Activated T-helper 2 cell treated with anti-CD3 and anti-CD28 coated beads, Interferon-gamma antibody, Interleukin-2, Interleukin-4, amounts not matched to agents 10 μg/mL and 5 μg/mL and 100 μg/mL, durations not matched to agents 14 hours and 24 hours and 36 hours (primary cell): ENCODE results near the gene CRHBP. TPM values are rescaled to one million over a fixed set of nuclear protein-coding genes. Genes with fewer than 3 reads are reported as not detected.
"Not testable (repeated sequence)": the region's sequence is repeated elsewhere in the genome, so short reads cannot be mapped to it uniquely, and the experiment has no call there.

Experiments used
- DNase-seq: peaks from one replicate; pipeline ENCODE4 v3.0.0; 2021; ENCODE audit warnings: low spot score
- H3K27ac Mint-ChIP-seq: one replicate; pipeline ENCODE4 v1.8.0; 2021; ENCODE audit warnings: mixed read lengths
- H3K27me3 Mint-ChIP-seq: one replicate; pipeline ENCODE4 v1.8.0; 2021; ENCODE audit warnings: low read depth, mixed read lengths
- H3K36me3 Mint-ChIP-seq: one replicate; pipeline ENCODE4 v1.8.0; 2021; ENCODE audit warnings: low read depth, mixed read lengths
- H3K4me1 Mint-ChIP-seq: one replicate; pipeline ENCODE4 v1.8.0; 2021; ENCODE audit warnings: low read depth, mixed read lengths
- H3K4me3 Mint-ChIP-seq: one replicate; pipeline ENCODE4 v1.8.0; 2021; ENCODE audit warnings: low read depth, mild to moderate bottlenecking, moderate library complexity, mixed read lengths
- H3K9me3 Mint-ChIP-seq: one replicate; pipeline ENCODE4 v1.8.0; 2021; ENCODE audit warnings: mixed read lengths
- intact Hi-C: fragments of 100-400 bp; cut with micrococcal nuclease; formaldehyde crosslinking; loops from one replicate; pipeline ENCODE4 v1.15.1; 2023
- total RNA-seq: library from RNA; stranded (reverse); gene quantifications from 2 replicates; pipeline ENCODE4 v1.2.3, GENCODE V29; 2022

Gene CRHBP
- total RNA-seq, 1 donor from 2014 or later: 0.09 TPM

GRCh38 chr5:76972689-76973088, 19.8 kb downstream of the CRHBP start:
- Mint-ChIP-seq H3K27ac (no peak overlapping the region), H3K4me1 (no peaks in the 10 kb centered on the region), H3K9me3 (no peaks in the 10 kb centered on the region), H3K4me3 (no peak overlapping the region), H3K36me3 (no peaks in the 10 kb centered on the region), H3K27me3 (peaks cover 35% of the 10 kb centered on the region)
- intact Hi-C loops: no loop called here
- no peak for DNase-seq

GRCh38 chr5:76974785-76975184, 21.9 kb downstream of the CRHBP start:
- Mint-ChIP-seq H3K36me3 (no peaks in the 10 kb centered on the region), H3K27ac (no peak overlapping the region), H3K9me3 (no peaks in the 10 kb centered on the region), H3K4me3 (no peak overlapping the region), H3K27me3 (peaks cover 24% of the 10 kb centered on the region), H3K4me1 (peaks cover 7% of the 10 kb centered on the region)
- intact Hi-C loops: no loop called here
- DNase-seq: no peak

GRCh38 chr5:76978869-76979268, 26.0 kb downstream of the CRHBP start:
- Mint-ChIP-seq H3K4me3 (no peak overlapping the region), H3K27me3 (peaks cover 9% of the 10 kb centered on the region), H3K9me3 (no peaks in the 10 kb centered on the region), H3K27ac (no peak overlapping the region), H3K4me1 (peaks cover 7% of the 10 kb centered on the region), H3K36me3 (no peaks in the 10 kb centered on the region)
- DNase-seq: no peak
- intact Hi-C loops: no loop called here

- no peak overlapping the region for H3K4me3 Mint-ChIP-seq
- intact Hi-C loops: no loop called here
- no peak for DNase-seq
- H3K27me3 Mint-ChIP-seq: peaks cover 4% of the 10 kb centered on the region
- peaks cover 7% of the 10 kb centered on the region for H3K4me1 Mint-ChIP-seq
- H3K27ac Mint-ChIP-seq: no peak overlapping the region
- no peaks in the 10 kb centered on the region for H3K9me3 Mint-ChIP-seq
- no peaks in the 10 kb centered on the region for H3K36me3 Mint-ChIP-seq
Observed at GRCh38 chr5:76980518-76981144, 27.8 kb downstream of the CRHBP start.

GRCh38 chr5:76982450-76982849, 29.6 kb downstream of the CRHBP start:
- intact Hi-C loops: no loop called here
- Mint-ChIP-seq H3K27me3 (peaks cover 4% of the 10 kb centered on the region), H3K27ac (no peak overlapping the region), H3K36me3 (no peaks in the 10 kb centered on the region), H3K9me3 (no peaks in the 10 kb centered on the region), H3K4me3 (no peak overlapping the region), H3K4me1 (peaks cover 9% of the 10 kb centered on the region)
- DNase-seq: no peak

GRCh38 chr5:76983468-76983867, 30.6 kb downstream of the CRHBP start:
- DNase-seq: no peak
- peaks cover 5% of the 10 kb centered on the region for H3K27me3 Mint-ChIP-seq
- peaks cover 8% of the 10 kb centered on the region for H3K4me1 Mint-ChIP-seq
- H3K9me3 Mint-ChIP-seq: no peaks in the 10 kb centered on the region
- no peak overlapping the region for H3K4me3 Mint-ChIP-seq
- no peaks in the 10 kb centered on the region for H3K36me3 Mint-ChIP-seq
- intact Hi-C loops: no loop called here
- no peak overlapping the region for H3K27ac Mint-ChIP-seq

- no peak overlapping the region for H3K4me3 Mint-ChIP-seq
- H3K36me3 Mint-ChIP-seq: no peaks in the 10 kb centered on the region
- H3K9me3 Mint-ChIP-seq: no peaks in the 10 kb centered on the region
- peaks cover 2% of the 10 kb centered on the region for H3K4me1 Mint-ChIP-seq
- DNase-seq: no peak
- peaks cover 4% of the 10 kb centered on the region for H3K27me3 Mint-ChIP-seq
- H3K27ac Mint-ChIP-seq: no peak overlapping the region
- intact Hi-C loops: no loop called here
Observed at GRCh38 chr5:76986825-76987526, 34.1 kb downstream of the CRHBP start.

GRCh38 chr5:76990899-76991459, 38.1 kb downstream of the CRHBP start:
- H3K4me3 Mint-ChIP-seq: no peak overlapping the region
- H3K4me1 Mint-ChIP-seq: peaks cover 10% of the 10 kb centered on the region
- intact Hi-C loops: no loop called here
- H3K9me3 Mint-ChIP-seq: no peaks in the 10 kb centered on the region
- H3K27ac Mint-ChIP-seq: no peak overlapping the region
- H3K36me3 Mint-ChIP-seq: no peaks in the 10 kb centered on the region
- DNase-seq: no peak
- H3K27me3 Mint-ChIP-seq: peaks cover 9% of the 10 kb centered on the region

GRCh38 chr5:76993436-76993835, 40.6 kb downstream of the CRHBP start:
- intact Hi-C loops, H3K4me3 Mint-ChIP-seq, DNase-seq, H3K9me3 Mint-ChIP-seq, H3K36me3 Mint-ChIP-seq, H3K27ac Mint-ChIP-seq: not testable (repeated sequence)
- peaks cover 11% of the 10 kb centered on the region for H3K4me1 Mint-ChIP-seq
- H3K27me3 Mint-ChIP-seq: peaks cover 14% of the 10 kb centered on the region

GRCh38 chr5:76994337-76994736, 41.5 kb downstream of the CRHBP start:
- Mint-ChIP-seq H3K27ac (no peak overlapping the region), H3K4me3 (no peak overlapping the region), H3K27me3 (peaks cover 17% of the 10 kb centered on the region), H3K4me1 (peaks cover 11% of the 10 kb centered on the region), H3K9me3 (no peaks in the 10 kb centered on the region), H3K36me3 (no peaks in the 10 kb centered on the region)
- intact Hi-C loops: no loop called here
- DNase-seq: no peak

- Mint-ChIP-seq H3K4me1 (peaks cover 11% of the 10 kb centered on the region), H3K27me3 (peaks cover 28% of the 10 kb centered on the region)
- DNase-seq, intact Hi-C loops, H3K4me3 Mint-ChIP-seq, H3K27ac Mint-ChIP-seq, H3K9me3 Mint-ChIP-seq, H3K36me3 Mint-ChIP-seq: not testable (repeated sequence)
Observed at GRCh38 chr5:76998251-76998650, 45.4 kb downstream of the CRHBP start.

- H3K27ac Mint-ChIP-seq: no peak overlapping the region
- DNase-seq: no peak
- H3K4me1 Mint-ChIP-seq: peaks cover 8% of the 10 kb centered on the region
- peaks cover 30% of the 10 kb centered on the region for H3K27me3 Mint-ChIP-seq
- no peaks in the 10 kb centered on the region for H3K9me3 Mint-ChIP-seq
- H3K4me3 Mint-ChIP-seq: no peak overlapping the region
- intact Hi-C loops: no loop called here
- H3K36me3 Mint-ChIP-seq: no peaks in the 10 kb centered on the region
Observed at GRCh38 chr5:76999451-76999850, 46.6 kb downstream of the CRHBP start.

GRCh38 chr5:77003246-77003645, 50.4 kb downstream of the CRHBP start:
- Mint-ChIP-seq H3K27me3 (peaks cover 48% of the 10 kb centered on the region), H3K36me3 (no peaks in the 10 kb centered on the region), H3K27ac (no peak overlapping the region), H3K4me3 (no peak overlapping the region), H3K9me3 (no peaks in the 10 kb centered on the region), H3K4me1 (no peaks in the 10 kb centered on the region)
- no peak for DNase-seq
- intact Hi-C loops: no loop called here
